Loucy (cell line): ENCODE data around the gene GAREM2.

Experiments used
- CTCF ChIP-seq: fragments of 200-600 bp; sonication (generic); conservative IDR thresholded peaks from 2 replicates; pipeline ENCODE4 v1.5.1; 2014; ENCODE audit warnings: mild to moderate bottlenecking, antibody characterized with exemption, low read length
- EZH2phosphoT487 ChIP-seq: fragments of 200-600 bp; IDR thresholded peaks from 2 replicates; pipeline ENCODE4 v1.6.1; 2018; ENCODE audit warnings: antibody characterized with exemption, mild to moderate bottlenecking, moderate library complexity, borderline replicate concordance

GRCh38 chr2:26169226-26169625, 3.7 kb upstream of the GAREM2 start:
- TF ChIP-seq CTCF (no peak), EZH2phosphoT487 (no peak)
